LNCaP clone FGC (cell line): ENCODE results near the gene ZFP14.

Source experiments
- DNase-seq: peaks from one replicate; pipeline ENCODE4 v3.0.0-alpha.2; 2011; ENCODE audit warnings: low read depth
- H3K4me3 ChIP-seq: 2 replicates; pipeline ENCODE4 v1.5.1; 2011; ENCODE audit warnings: mild to moderate bottlenecking, low read depth, low read length, control low read depth
- TF ChIP-seq, protein P1 (sequence below): IDR thresholded peaks from 2 replicates; pipeline ENCODE4 v1.5.1; 2012; ENCODE audit warnings: mild to moderate bottlenecking; ENCODE audit not compliant: control insufficient read depth, insufficient read depth; ENCODE audit errors: extremely low read depth

The ZFP14 gene

DNA sequence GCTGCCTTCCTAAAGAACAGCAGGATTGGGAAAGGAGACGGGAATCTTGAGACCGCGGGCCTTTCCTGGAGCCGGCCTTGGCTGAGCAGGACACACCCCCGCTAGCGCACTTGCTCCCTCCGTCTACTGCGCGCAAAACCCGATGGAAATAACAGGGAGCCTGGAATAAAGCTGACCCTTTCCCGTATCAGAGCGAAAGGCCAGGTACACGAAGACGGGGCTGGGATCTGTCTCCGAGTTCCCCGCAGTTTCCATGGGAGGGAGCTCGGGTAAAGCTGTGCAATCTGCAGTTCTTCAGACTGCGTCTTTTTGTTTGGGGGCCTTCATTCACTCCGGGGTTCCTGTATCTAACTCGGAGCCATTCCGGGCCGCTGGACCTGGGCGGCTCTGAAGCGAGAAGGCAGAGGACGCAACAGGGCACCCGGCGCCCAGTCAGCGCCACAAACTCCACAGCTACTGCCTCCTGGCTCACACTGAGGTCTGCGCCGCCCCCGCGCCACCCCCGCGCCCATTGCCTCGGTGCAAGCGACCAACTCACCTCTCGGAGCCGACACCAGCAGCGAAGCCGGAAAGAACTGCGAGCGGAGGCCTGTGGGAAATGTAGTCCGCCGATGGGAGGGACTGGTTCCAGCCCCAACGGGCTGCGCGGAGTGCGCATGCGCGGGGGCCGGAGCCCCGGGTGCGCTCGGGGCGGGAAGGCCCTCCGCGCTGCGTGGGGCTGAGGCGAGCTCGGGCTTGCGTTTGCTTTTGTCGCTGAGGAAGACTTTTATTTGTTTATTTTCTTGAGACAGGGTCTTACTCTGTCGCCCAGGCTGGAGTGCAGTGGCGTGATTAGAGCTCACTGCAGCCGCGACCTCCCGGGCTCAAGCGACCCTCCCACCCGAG, at the start of gene ZFP14:
TSS of gene ZFP14 (minus strand) at position 577 of the 885 bp plus-strand sequence. CDS start 11,309 bp downstream, outside the sequence.
- peak within 1 kb of the TSS; percentile 61 for H3K4me3 ChIP-seq
- peak; percentile 75 for DNase-seq
- TF ChIP-seq, protein P1, sequence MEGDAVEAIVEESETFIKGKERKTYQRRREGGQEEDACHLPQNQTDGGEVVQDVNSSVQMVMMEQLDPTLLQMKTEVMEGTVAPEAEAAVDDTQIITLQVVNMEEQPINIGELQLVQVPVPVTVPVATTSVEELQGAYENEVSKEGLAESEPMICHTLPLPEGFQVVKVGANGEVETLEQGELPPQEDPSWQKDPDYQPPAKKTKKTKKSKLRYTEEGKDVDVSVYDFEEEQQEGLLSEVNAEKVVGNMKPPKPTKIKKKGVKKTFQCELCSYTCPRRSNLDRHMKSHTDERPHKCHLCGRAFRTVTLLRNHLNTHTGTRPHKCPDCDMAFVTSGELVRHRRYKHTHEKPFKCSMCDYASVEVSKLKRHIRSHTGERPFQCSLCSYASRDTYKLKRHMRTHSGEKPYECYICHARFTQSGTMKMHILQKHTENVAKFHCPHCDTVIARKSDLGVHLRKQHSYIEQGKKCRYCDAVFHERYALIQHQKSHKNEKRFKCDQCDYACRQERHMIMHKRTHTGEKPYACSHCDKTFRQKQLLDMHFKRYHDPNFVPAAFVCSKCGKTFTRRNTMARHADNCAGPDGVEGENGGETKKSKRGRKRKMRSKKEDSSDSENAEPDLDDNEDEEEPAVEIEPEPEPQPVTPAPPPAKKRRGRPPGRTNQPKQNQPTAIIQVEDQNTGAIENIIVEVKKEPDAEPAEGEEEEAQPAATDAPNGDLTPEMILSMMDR = 0 out of 2 replicates have a peak, but pooled peaks have one; percentile 13

DNA sequence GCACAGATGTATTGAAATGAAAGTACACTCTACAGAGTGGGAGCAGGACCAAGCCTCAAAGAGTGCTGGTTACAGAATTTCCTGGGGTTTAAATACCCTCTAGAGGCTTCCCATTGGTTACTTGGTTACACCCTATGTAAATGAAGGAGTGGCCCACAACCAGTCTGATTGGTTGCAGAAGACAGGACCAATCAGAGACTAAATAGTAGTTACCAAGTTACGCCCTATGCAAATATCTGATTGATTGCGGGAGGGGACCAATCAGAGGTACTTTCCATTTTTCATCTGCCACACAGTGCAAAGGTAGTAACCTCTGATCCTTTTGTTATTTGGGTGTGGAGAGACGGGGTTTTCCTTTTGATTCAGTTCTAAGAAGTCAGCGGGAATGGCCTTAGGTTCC, 44.9 kb upstream of the ZFP14 start:
- no peak for DNase-seq
- H3K4me3 ChIP-seq = no peak overlapping the region
- TF ChIP-seq, protein P1 = no peak

DNA sequence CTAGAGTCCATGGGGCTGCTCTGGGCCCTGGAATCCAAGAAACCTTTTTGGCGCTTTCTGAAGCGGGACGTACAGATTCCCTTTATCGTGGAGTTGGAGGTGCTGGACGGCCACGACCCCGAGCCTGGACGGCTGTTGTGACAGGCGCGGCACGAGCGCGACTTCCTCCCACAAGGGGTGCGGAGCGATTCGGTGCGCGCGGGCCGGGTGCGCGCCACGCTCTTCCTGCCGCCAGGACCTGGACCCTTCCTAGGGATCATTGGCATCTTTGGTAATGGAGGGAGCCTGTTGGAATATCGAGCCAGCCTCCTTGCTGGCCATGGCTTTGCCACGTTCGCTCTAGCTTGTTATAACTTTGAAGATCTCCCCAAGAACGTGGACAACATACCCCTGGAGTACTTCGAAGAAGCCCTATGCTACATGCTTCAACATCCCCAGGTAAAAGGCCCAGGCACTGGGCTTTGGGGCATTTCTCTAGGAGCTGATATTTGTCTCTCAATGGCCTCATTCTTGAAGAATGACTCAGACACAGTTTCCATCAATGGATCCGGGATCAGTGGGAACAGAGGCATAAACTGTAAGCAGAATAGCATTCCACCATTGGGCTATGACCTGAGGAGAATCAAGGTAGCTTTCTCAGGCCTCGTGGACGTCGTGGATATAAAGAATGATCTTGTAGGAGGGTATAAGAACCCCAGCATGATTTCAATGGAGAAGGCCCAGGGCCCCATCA, 42.9 kb upstream of the ZFP14 start:
- H3K4me3 ChIP-seq = no peak overlapping the region
- TF ChIP-seq, protein P1 = no peak
- DNase-seq = no peak

DNA sequence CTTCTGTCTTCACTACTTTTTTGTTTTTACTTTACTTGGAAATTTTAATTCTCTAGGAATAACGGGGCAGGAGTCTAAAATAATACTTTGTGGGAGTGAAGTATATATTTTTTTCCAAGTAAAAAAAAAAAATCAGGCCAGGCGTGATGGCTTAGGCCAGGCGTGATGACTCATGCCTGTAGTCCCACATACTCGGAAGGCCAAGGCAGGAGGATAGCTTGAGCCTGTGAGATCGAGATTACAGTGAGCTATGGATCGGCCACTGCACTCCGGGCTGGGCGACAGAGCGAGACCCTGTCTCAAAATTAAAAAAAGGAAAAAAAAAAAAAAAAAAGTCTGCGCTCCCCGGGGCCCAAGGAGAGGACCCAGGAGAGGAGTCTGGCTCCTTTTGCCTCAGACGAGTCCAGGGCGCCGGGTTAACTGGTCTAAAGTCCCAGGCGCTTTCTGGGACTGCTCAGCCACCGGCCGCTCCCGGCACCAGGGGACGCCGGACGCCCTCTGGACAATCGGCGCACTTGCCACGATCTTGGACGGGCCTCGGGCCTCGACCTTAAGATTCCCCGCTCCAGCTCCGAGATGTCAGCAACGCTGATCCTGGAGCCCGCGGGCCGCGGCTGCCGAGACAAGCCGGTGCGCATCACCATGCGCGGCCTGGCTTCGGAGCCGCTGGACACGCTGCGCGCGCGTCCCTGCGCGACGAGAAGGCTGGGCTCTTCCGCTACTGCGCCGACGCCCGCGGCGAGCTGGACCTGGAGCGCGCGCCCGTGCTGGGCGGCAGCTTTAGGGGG, 42.2 kb upstream of the ZFP14 start:
- H3K4me3 ChIP-seq = no peak overlapping the region
- TF ChIP-seq, protein P1 = no peak
- no peak for DNase-seq

DNA sequence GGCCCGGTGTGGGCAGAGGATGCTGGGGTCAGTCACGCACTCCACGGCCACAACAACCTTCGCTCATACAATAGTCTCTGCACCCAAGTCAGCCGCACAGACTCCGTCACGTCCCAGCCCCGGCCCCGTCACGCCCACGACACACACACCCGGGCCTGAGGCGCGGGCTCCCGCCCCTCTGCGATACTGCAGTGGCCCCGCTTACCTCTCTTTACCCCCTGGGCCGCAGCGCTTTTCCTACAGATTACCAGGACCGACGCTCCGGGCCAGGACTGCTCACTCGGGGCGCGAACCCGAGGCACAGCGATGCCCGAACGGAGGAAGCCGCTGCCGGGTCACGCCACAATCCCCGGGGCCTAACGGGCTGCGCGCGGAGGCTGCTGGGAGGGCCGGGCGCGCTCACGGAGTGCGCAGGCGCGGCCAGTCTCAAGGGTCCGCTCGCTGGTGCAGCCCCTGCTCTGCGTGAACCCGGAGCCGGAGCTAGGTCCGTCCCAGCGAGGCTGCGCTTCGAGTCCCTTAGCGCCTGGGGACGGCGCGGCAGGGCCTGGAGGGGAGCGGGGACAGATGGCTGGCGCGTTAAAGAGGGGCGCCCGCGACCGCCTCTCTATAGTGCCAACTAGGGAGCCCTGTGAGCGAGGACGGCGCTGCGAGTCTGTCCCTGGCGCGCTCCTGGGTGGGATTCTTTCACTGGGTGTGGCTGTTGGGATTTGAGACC, 39.4 kb upstream of the ZFP14 start, which contains the start of gene ZFP82:
TSS of gene ZFP82 (minus strand) at position 358 of the 715 bp plus-strand sequence. CDS start 8,855 bp downstream, outside the sequence.
- TF ChIP-seq, protein P1 = 0 out of 2 replicates have a peak, but pooled peaks have one; percentile 1
- peak within 1 kb of the TSS; percentile 82 for H3K4me3 ChIP-seq
- no peak for DNase-seq
